Amniotic epithelial cell (primary cell): ENCODE data around the gene CDH13.
"Not testable (repeated sequence)": the region's sequence is repeated elsewhere in the genome, so short reads cannot be mapped to it uniquely, and the experiment has no call there.

Source experiments
- DNase-seq: peaks from one replicate; pipeline ENCODE4 v3.0.0-alpha.2; 2010; ENCODE audit warnings: low read depth

CDH13 gene

DNA sequence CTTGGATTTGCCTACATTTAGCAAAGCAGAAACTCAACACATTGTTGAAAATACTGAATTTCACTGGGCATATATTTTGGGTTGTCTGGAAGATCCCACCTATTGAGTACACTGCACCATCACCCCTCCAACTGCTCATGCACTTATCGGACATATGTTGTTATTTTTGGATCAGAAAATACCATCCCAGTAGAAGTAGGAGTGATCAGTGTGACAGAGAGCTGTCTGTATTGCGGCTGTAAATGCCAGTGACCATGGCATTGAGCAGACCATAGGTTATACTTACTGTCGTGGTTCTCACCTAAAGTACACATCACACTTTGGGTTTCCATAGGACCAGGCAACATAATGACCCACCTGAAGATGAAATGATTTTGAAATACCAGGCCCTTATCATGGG, 264.7 kb downstream of the CDH13 start:
- DNase-seq, result no peak

DNA sequence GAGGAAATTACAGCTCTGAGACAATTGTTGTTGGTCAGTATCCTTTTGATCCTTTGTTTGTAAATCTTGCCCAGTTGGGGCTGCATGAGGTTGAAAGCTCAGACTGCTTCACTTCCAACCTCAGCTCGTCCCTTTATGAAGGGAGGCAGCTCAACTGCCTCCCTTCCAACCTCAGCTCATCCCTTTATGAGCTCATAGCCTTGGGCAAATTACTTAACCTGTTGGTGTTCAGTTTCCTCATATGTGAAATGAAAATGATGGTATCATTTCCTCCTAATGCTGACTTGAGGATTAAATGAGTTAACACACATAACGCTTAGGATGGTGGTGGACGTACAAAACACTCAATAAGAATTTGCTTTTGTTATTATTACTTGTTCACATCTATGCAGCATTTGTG, 265.1 kb downstream of the CDH13 start:
- no peak for DNase-seq

DNA sequence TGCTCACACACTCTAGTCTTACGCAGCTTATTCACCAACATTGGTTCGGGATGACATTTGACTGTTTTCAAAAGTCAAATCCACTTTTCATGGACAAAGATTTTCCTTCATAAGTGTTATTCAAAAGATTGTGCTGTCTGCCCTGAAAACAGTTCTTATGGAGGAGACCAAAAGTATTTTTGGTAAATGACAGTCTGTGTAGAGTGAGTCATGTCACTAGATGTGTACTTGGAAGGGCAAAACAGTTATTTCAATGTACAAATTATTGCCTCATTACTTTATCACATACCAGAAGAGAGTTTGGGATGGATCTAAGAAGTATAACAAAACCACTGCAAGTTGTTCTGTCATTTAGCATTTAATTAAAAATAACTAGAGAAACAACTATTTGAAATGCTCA, 265.6 kb downstream of the CDH13 start:
- DNase-seq, result no peak

DNA sequence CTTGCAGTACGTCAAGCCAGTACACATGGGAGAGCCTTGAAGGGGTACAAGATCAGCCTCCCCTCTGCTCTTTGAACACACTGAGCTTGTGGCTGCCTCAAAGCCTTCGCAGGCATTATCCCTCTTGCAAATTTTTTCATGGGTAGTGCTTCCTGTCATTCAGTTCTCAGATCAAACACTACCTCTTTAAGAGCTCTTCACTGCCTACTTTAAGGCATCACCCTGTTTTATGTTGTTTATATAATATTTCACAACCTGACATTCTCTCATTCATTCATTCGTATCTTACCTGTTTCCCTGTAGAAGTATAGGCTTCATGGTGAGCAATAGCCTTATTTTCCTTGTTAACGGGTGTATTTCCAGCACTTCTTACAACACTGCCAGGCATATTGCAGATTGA, 269.1 kb downstream of the CDH13 start:
- no peak for DNase-seq

DNA sequence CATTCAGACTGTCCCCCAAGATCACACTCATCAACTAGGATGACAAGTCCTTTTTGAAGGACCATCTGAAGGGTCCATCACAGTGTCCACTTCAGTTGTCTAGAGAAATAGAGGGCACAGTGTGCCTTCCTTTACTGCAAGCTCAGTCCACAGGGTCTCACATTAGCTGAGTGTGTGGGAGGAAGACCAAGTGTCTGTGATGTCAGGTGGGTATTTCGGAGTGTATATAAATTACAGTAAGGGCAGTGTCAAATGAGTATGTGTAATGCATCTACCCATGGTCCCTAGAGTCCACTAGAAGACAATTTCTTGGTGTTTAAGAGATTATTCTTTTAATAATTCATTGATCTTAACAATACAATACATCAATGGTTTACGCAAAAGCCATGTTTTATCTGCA, 272.2 kb downstream of the CDH13 start:
- DNase-seq, result no peak

DNA sequence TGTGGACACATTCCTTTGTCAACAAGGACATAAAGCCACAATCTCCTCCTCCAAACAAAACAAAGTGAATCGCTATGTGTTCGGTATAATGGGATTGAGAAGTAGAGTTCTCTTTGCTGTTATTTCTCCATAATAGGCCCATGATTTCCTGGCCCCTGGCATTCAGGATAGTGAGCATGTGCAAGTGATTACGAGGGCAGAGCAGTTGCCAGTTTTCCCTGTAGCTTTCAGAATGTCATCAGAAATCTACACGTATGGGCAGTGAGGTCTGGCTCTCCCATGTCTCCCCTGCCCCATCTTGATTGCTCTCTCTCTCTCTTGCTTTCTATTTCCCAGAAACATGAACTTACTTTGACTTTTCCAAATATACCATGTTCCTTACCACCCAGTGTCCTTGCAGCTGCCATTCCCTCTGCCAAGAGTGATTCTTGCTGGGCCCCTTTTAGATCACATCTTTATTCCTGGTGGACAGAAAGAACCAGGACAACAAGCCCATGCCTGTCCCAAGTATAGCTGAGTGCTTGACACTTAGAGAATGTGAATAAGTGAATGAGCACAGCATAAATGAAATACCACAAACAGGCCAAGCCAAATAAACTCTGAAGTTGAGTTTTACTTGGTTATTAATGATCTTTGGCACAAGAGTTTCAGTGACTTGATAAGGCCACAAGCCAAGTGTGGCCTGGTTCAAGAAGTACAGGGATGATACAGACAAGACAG, 273.1 kb downstream of the CDH13 start:
- DNase-seq, result no peak

DNA sequence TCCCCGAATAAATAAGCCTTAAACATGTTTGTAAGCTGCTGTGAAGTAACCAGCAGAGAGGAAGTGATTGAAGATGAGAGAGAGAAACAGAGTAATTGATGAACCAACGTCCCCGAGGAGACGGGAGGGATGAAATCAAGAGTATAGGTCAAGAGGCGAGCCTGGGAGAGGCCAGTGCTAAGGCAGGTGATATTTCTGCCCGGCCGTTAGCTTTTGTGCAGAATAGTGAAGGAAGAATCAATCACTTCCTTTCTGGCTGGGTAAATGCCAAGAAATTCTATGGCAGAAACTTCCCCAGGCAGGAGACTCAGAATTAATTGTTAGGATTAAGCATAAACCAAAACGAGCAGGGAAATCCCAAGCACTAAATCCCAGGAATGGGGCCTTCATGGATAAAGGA, 273.8 kb downstream of the CDH13 start:
- DNase-seq, result no peak

DNA sequence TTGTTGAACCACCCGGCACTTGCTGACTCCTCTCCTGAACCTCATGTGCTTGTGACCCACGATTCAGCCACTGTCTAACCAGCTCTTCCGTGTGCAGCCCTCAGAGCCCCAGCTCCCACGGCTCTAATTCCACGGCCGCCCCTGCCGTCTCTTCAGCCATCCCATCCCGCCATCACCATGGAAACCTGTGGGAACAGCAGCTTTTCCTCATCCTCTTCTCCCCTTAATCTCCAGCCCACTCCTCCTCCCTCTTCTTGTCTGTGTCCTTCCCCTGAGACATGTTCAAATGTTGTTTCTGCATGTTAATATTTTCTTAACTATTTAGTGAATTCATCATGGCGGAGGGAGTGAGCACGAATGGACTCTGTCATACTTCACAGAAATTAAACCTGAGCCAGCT, 285.2 kb downstream of the CDH13 start:
- no peak for DNase-seq

DNA sequence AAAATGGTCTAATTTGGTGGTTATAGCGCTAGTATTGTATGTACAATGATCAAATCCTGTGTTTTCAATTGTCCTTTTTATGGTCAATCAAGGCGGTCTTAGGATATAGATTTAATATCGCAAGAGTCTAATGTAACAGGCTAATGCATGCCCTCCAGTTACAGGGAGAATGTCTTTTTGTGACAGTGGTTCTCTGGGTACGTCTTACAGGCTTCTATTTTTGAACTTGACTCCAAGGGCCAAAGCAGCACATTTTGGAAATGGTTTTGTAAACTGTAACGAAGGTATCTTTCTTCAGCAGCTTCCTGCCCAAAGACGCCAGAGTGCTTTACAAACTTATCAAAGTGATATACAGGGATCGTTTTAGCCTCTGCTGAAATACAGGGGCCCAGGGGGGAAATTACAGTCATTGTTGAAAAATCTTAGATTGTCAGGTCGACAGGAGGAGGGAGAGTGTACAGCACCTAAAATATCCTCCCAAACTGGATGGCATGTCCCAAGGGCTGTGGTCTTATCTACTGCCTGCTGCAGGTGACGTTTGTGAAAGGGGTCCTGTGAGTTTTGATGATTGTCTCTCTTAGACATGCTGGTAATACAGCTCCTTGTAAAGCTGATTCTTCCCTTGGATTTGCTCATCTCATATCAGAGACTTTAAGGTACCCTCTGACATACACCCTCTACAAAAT, 288.5 kb downstream of the CDH13 start:
- no peak for DNase-seq

DNA sequence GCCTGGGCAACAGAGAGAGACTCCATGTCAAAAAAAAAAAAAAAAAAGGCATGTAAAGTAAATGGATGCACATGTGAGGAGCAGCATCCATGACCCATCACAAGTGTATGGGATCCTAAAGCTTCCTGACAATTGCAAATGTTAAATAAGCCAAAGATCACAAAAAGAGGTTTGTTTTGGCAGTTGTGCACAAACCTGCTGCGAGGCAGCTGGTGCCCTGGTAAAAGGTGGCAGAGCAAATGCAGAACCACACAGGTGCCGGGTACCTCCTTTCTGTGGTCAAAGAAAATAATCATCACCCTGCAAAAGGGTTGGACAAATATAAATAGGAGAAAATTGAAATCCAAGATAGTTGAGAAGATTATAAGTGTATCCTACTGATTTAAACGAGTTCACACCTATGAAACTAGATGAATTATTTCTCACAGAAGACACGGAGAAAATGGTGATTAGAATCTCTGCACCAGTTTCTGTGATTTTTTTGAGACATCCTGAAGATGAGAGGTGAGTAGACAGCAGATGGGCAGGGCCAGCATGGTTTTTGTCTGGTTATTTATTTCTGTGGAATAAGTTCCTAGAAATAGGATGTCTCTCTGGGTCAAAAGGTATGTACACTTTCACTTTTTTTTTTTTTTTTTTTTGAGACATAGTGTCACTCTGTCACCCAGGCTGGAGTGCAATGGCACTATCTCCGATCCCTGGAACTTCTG, 291.3 kb downstream of the CDH13 start:
- DNase-seq, result no peak

DNA sequence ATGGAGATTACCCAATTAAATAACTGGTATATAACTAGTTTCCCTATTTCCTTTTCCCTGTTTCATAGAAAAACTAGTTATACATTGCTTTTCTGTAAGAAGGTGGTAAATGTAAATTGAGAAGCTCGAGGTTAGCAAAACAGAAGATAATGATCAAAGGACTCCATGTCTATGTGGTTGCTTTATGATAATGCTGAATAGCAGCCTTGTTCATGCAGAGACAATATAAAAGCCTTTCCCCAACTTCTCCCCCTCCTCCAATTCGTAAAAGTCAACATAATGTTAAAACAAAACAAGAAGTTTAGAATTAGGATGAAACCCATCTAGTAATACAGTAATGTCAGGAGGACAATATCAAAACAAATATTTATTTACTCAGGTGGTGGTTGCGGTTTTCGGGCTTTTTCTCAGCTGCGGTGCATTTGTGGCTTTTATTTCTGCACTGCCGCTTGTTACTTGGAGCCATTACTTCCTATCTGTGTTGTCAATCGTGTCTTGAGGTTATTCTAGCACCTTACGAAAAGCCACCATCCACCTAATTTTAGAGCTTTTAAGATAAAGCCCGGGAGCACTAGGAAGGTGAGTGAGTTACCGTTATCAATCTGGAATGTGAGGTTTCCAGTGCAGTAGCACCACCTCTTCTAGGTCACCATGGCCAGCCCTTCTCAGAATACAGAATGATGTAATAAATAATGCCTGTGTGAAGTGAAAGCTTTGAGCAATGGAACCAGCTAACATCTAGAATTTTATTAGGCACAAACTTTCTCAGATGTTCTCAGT, 297.5 kb downstream of the CDH13 start:
- no peak for DNase-seq

DNA sequence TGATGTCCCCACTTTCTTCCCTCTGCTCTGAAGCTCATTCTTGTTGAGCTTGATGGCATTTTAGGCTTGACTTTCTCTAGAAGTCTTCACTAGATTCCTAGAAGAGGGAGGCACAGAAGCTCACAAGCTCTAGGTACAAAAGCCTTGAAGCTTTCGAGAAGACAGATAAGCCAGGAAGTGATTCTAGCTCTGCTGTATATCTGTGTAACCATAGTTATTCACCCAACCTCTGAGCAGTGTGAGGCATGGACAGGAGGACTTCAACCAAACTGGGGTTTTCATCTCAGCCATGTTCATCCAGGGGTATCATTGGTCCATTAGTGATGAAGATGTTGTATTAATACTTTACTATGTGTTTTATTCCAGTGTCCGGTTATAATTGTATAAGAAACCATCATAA, 299.7 kb downstream of the CDH13 start:
- DNase-seq, result no peak

DNA sequence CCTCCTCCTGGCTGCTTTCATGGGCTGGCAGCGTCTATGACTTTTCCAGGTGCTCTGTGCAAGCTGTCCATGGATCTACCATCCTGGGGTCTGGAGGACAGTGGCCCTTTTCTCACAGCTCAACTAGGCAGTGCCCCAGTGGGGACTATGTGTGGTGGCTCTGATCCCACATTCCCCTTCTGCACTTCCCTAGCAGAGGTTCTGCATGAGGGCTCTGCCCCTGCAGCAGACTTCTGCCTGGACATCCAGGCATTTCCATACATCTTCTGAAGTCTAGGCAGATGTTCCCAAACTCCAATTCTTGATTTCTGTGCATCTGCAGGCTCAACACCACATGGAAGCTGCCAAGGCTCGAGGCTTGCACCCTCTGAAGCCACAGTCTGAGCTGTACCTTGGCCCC, 307.2 kb downstream of the CDH13 start:
- not testable (repeated sequence) for DNase-seq

DNA sequence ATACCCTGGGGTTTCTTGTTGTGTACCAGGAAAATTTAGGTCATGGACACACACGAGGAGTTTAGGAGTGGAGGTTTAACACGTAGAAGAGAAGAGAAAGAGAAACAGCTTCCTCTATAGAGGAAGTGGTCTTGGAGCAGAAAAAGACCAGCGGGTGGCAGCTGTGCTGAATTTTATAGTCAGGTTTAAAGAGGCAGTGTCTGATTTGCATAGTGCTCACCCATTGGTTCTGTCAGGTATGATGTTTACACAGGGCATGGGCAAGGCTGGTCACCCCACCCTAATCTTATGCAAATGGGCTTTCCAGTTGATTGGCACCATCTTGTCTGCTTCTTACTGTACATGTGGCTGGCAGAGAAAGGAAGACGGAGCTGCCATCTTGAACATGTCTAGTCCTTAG, 309.0 kb downstream of the CDH13 start:
- no peak for DNase-seq

DNA sequence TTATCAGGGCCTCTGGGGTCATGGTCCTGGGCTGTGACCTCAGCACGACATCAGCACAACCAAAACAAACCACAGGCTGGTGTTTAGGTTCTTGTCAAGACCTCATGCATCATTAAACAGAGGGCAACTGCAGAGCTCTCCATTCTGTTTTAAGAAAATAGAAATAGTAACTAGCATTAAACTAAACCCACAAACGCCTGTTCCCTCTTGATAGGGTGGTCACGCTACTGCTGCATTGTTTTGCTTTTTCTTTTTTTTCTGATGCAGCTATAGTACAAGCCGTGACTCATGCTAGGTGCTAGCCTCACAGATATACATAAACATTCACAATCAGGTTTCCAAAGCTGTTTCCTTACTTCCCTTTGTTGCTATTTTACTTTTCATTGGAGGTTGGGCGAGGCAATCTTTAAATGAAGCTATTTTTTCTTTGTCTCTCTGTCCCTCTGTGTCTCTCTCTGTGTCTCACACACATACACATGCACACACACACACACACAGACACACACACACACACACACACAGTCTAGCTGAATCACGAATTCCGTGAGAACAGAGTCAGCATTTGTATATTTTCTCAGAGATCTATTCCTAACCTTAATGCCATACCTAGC, 310.3 kb downstream of the CDH13 start:
- peak; percentile 47 for DNase-seq

DNA sequence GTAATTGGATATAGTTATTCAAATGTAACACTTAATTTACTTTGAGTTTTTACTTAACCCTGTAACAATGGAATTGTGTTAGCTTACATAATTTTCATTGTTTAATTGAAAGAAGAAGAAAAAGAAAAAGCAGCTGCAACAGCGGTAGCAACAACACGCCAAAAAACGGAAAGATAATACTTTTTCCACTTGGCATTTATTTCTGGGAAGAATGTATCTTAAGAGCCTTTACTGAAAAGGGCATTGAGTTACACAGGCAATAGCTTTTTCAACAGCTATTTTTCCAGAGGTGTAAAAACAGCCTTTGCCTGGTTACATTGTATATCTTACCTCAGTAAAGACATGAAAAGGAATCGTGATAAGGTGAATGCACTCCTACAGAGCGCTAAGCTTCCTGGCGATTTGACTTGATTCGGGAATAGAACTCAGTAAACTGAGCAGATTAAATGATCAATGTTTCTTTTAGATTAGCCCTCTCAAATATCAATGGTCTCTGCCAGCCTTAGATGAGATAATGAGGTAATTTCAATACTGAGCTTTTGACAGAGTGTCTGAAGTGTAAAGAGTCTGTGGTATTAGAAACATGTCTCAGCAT, 311.3 kb downstream of the CDH13 start:
- DNase-seq, result no peak

DNA sequence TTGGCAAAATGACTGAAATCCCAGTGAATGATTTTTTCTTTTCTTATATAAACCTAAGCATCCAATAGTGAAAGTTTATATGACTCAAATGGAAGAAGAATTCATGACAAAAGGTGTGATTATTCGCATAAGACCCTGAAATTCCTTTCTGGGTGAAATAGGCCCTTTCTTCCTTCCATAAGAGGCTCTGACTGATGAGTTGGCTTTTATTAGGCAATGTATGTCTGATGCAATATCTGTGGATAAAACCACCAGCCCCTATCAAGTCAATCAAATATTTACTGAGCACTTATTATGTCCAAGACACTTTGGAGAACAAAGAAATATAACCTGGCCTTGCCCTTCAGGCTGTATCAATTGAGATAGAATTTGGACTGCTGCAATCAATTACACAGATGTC, 316.6 kb downstream of the CDH13 start:
- DNase-seq, result peak; percentile 65

DNA sequence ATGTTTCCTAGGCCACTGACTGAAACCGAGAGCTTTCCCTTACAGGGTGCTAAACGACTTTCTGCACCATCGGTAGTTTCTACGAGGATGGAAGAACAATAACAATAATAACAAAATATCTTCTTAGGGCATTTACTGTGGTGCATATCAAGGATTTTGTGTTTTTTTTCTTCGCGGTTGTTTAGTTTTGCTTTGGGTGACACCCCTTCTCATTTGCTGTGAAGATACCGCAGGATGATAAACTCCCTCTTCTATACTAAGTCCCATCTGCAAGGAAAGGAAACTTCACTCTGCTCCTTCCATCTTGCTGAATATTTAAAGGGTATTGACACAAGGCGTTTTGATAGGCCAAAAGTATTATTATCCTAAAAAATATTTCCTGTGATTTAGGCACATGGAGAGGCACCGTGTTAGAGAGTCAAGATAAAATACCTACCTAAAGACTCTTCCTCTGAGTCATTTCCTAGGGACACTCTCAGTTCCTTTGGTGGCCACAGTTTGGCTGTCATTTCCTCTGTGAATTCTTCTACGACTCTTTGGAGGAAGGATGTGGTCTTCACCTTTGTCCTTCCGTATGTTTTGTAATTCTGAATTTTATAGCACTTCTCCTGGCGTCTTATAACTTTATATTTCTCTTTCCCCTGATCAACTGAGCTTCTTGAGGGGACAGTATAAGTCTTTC, 318.8 kb downstream of the CDH13 start:
- no peak for DNase-seq

DNA sequence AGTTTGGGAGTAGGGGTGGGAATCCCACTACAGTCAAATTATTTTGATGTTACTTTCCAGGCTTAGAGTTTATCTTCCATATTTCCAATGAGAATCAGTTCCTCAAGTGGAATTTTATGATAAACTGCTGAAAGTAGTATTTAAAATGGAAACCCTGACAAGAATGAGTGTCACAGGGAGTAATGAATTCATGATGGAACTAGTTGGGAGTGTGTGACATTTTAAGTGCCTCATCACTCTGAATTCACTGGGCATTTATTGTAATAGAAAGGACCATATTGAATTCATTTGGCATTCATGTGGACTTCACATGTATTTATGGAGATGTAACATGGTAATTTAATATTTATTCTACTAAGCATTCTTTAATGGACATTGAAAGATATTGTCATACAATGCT, 320.9 kb downstream of the CDH13 start:
- no peak for DNase-seq

DNA sequence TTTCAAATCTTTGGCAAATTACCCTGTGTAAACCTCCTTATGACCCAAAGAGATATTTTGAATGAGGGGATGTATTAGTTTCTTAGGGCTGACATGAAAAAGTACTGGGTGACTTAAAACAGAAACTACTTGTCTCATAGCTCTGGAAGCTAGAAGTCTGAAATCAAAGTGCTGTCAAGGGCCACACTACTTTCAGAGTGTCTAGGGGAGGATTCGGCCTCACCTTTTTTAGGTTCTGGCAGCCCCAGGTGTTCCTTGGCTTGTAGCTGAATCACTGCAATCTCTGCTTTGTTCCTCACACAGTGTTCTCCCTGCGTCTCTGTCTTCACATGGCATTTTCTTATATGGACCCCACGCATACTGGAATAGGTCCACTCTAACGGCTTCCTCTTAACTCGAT, 322.2 kb downstream of the CDH13 start:
- DNase-seq, result no peak

DNA sequence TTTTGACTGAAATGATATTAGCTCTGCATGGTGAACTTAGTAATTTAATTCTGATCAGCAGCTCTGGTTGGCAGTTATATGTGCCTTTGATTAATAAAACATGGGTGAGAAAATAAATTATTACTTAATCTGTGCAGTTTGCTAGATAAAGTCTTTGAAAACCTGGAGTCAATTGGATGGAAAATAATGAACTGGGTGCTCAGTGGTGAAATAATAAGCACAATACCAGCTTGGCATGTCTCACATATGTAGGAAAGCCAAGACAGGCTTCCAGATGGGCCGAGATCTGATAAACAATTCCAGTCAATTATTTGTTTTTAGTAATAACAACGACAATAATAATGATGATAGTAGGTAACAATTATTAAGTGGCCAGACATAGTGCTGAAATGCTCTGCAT, 326.7 kb downstream of the CDH13 start:
- DNase-seq, result no peak
